OCI-LY1 (cell line): Measurements from ENCODE around the gene CTDSPL.

Experiments
- CTCF ChIP-seq: fragments of 200-600 bp; sonication (generic), shearing (Covaris generic); IDR thresholded peaks from 2 replicates; pipeline ENCODE4 v1.5.1; 2017; ENCODE audit warnings: mild to moderate bottlenecking, antibody characterized with exemption, low read length, moderate library complexity, mixed read lengths
- EZH2 ChIP-seq: fragments of 200-600 bp; sonication (generic), shearing (Covaris generic); IDR thresholded peaks from 2 replicates; pipeline ENCODE4 v1.8.0; 2017; ENCODE audit warnings: borderline replicate concordance, mixed run types, mild to moderate bottlenecking, antibody characterized with exemption, low read length, moderate library complexity, mixed read lengths

- TF ChIP-seq CTCF = no peak
- TF ChIP-seq EZH2 = no peak
These were observed 106.5 kb downstream of the CTDSPL start for GRCh38 chr3:37968199-37968598.
